Measurements from ENCODE around the gene UNC5A.

- TF ChIP-seq POLR2A (IDR thresholded peaks at IDR 0.05; ENCODE audit: borderline replicate concordance, extremely low read depth, insufficient read depth, insufficient read length) (no peak), YY1 (IDR thresholded peaks at IDR 0.05; ENCODE audit: extremely low read depth, insufficient replicate concordance, low read depth, low read length) (no peak), ELF1 (IDR thresholded peaks at IDR 0.05; ENCODE audit: borderline replicate concordance, low read depth) (no peak), MAX (IDR thresholded peaks at IDR 0.05) (no peak), EZH2 (IDR thresholded peaks at IDR 0.05) (no peak), CTCF (IDR thresholded peaks at IDR 0.05 in 2 of 3, conservative IDR thresholded peaks at IDR 0.05 in 1 of 3; ENCODE audit: borderline replicate concordance in 1 of 3, insufficient read depth in 1 of 3, low read depth in 2 of 3, low read length in 2 of 3) (no peak)
These were observed 67.5 kb downstream of the UNC5A start for GRCh38 chr5:176877793-176878331.
